ENCODE data around the gene RHOC.
"Not testable (repeated sequence)": the region's sequence is repeated elsewhere in the genome, so short reads cannot be mapped to it uniquely, and the experiment has no call there.

RHOC gene

GRCh38 chr1:112722601-112723510, 15.9 kb upstream of the RHOC start:
- Mint-ChIP-seq H3K27ac (no peak overlapping the region), H3K4me3 (no peak overlapping the region), H3K4me1 (peaks cover 7% of the 10 kb centered on the region), H3K27me3 (peaks cover 9% of the 10 kb centered on the region), H3K36me3 (no peaks in the 10 kb centered on the region), H3K9me3 (no peaks in the 10 kb centered on the region)
- DNase-seq (ENCODE audit: low spot score in 2 of 2) = no peak
- ATAC-seq (ENCODE audit: low read depth) = no peak

DNA sequence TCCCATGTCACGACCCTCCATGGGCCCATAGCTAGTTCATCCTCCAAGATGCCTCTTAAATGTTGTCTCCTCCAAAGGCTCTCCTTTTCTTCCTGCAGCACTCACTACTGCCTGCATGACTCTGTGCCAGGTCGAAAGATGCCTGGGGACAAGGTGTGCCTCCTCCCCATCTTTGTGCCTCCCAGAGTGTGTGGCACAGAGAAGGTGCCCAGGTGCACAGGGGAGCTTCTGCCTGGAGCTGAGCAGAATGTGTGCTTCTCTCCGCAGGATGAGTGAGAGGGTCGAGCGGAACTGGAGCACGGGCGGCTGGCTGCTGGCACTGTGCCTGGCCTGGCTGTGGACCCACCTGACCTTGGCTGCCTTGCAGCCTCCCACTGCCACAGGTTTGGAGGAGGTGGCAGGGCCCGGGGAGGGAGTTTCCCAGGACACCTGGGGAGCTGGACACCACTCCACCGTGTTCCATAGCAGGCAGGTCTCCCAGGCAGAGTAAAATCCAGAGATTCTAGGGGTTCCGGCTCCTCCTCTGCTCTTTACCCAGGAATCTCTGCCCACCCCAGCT, 15.1 kb upstream of the RHOC start:
- no peaks in the 10 kb centered on the region for H3K36me3 Mint-ChIP-seq
- no peaks in the 10 kb centered on the region for H3K9me3 Mint-ChIP-seq
- no peak for DNase-seq (ENCODE audit: low spot score in 2 of 2)
- no peak for ATAC-seq (ENCODE audit: low read depth)
- no peak overlapping the region for H3K27ac Mint-ChIP-seq
- peaks cover 9% of the 10 kb centered on the region for H3K27me3 Mint-ChIP-seq
- no peak overlapping the region for H3K4me3 Mint-ChIP-seq
- H3K4me1 Mint-ChIP-seq = peaks cover 7% of the 10 kb centered on the region

DNA sequence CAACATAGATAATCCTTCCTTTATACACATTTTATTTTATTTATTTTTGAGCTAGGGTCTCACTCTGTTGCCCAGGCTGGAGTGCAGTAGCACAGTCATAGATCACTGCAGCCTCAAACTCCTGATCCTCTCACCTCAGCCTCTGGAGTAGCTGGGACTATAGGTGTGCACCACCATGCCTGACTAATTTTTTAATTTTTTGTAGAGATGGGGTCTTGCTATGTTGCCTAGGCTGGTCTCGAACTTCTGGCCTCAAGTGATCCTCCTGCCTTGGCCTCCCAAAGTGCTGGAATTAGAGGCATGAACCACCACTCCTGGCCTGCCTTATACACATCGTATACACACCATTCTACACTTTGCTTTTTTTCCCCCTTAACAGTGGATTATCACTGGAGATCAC, 14.4 kb upstream of the RHOC start:
- not testable (repeated sequence) for ATAC-seq (ENCODE audit: low read depth); H3K27ac Mint-ChIP-seq; H3K36me3 Mint-ChIP-seq; H3K9me3 Mint-ChIP-seq; H3K27me3 Mint-ChIP-seq; H3K4me1 Mint-ChIP-seq; H3K4me3 Mint-ChIP-seq; DNase-seq (ENCODE audit: low spot score in 2 of 2)

GRCh38 chr1:112720800-112721199, 13.9 kb upstream of the RHOC start:
- ATAC-seq (ENCODE audit: low read depth) (no peak), DNase-seq (ENCODE audit: low spot score in 2 of 2) (no peak)
- Mint-ChIP-seq H3K27ac (no peak overlapping the region), H3K4me3 (no peak overlapping the region), H3K27me3 (peaks cover 9% of the 10 kb centered on the region), H3K4me1 (peaks cover 14% of the 10 kb centered on the region), H3K36me3 (no peaks in the 10 kb centered on the region), H3K9me3 (no peaks in the 10 kb centered on the region)

GRCh38 chr1:112719706-112720105, 12.8 kb upstream of the RHOC start:
- Mint-ChIP-seq H3K4me3 (no peak overlapping the region), H3K36me3 (no peaks in the 10 kb centered on the region), H3K27me3 (peaks cover 9% of the 10 kb centered on the region), H3K9me3 (no peaks in the 10 kb centered on the region), H3K4me1 (peaks cover 17% of the 10 kb centered on the region), H3K27ac (no peak overlapping the region)
- no peak for ATAC-seq (ENCODE audit: low read depth)
- DNase-seq (ENCODE audit: low spot score in 2 of 2) = no peak

- H3K36me3 Mint-ChIP-seq = no peaks in the 10 kb centered on the region
- H3K9me3 Mint-ChIP-seq = no peaks in the 10 kb centered on the region
- H3K4me1 Mint-ChIP-seq = peaks cover 19% of the 10 kb centered on the region
- DNase-seq (ENCODE audit: low spot score in 2 of 2) (peak; percentile 64 to 71), ATAC-seq (ENCODE audit: low read depth) (peak; percentile 11)
- no peak overlapping the region for H3K4me3 Mint-ChIP-seq
- H3K27ac Mint-ChIP-seq = no peak overlapping the region
- H3K27me3 Mint-ChIP-seq = peaks cover 9% of the 10 kb centered on the region
These were observed 11.9 kb upstream of the RHOC start for GRCh38 chr1:112718691-112719418.

DNA sequence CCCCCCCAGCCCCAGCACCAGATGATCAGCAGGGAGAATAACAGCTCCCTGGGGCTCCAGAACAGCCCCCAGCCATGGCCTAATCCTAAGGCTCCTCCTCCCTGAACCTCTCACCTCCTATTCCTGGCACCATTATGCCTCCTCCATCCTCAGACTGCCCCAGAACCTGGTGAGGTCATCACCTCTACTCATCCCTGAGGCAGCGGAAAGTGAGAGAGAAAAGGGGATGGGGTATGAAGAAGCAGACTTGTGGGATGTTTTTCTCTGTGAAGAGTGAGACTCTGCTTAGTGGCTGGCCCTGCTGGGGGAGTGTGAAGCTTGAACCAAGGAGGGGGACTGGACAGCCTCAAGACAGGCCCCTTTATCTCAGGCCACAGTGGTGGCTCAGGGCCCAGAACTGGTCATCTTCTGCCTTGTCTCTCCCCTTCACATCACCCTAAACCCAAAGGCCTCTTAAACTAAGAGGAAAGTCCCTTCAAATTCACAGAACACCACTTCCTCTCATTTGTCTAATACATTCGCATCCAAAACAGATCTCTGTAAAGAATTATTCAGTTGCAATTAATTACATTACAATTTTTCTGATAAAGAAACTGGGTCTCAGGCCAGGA, 10.4 kb upstream of the RHOC start:
- no peak overlapping the region for H3K4me3 Mint-ChIP-seq
- no peak for DNase-seq (ENCODE audit: low spot score in 2 of 2)
- H3K36me3 Mint-ChIP-seq = no peaks in the 10 kb centered on the region
- no peak for ATAC-seq (ENCODE audit: low read depth)
- H3K27me3 Mint-ChIP-seq = peaks cover 4% of the 10 kb centered on the region
- peaks cover 18% of the 10 kb centered on the region for H3K4me1 Mint-ChIP-seq
- H3K27ac Mint-ChIP-seq = no peak overlapping the region
- H3K9me3 Mint-ChIP-seq = no peaks in the 10 kb centered on the region

DNA sequence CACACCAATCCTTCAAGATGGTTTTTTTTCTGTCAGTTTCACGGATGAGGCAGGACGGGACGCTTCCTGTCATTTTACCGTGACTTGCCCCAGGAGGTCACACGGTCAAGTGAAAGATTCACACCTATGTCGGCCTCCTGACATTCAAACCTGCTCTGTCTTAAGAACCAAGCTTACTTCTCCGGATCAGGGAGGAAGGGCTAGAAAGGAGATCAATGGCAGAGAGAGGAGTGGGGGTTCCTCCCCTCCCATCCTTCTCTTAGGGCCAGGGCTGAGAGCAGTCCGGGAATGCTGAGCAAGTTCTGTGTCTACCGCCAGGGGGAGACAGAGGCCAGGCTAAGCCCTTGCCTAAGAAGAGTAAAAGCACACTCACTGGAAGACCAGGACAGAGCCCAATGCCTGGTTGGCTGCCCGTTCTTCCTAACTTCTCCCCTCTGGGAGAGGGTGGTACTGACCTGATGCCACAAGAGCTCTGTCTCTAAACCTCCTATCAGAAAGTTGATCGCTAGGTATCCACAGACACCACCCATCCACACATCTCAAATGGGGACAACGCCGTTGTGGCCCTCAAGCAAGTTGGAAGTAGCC, 9.3 kb upstream of the RHOC start:
- DNase-seq (ENCODE audit: low spot score in 2 of 2) (peak; percentile 80 to 81), ATAC-seq (ENCODE audit: low read depth) (peak; percentile 15)
- H3K4me1 Mint-ChIP-seq = peaks cover 18% of the 10 kb centered on the region
- H3K9me3 Mint-ChIP-seq = no peaks in the 10 kb centered on the region
- H3K27ac Mint-ChIP-seq = peak overlapping the region; percentile 80
- H3K4me3 Mint-ChIP-seq = peak overlapping the region; percentile 84
- peaks cover 2% of the 10 kb centered on the region for H3K27me3 Mint-ChIP-seq
- H3K36me3 Mint-ChIP-seq = no peaks in the 10 kb centered on the region

- peak; percentile 78 for ATAC-seq (ENCODE audit: low read depth)
These were observed 8.5 kb upstream of the RHOC start, which contains the start of gene PPM1J for GRCh38 chr1:112715264-112716053. Gene PPM1J (minus strand): TSS chr1:112715332. CDS start chr1:112715301, 31 bp downstream.

DNA sequence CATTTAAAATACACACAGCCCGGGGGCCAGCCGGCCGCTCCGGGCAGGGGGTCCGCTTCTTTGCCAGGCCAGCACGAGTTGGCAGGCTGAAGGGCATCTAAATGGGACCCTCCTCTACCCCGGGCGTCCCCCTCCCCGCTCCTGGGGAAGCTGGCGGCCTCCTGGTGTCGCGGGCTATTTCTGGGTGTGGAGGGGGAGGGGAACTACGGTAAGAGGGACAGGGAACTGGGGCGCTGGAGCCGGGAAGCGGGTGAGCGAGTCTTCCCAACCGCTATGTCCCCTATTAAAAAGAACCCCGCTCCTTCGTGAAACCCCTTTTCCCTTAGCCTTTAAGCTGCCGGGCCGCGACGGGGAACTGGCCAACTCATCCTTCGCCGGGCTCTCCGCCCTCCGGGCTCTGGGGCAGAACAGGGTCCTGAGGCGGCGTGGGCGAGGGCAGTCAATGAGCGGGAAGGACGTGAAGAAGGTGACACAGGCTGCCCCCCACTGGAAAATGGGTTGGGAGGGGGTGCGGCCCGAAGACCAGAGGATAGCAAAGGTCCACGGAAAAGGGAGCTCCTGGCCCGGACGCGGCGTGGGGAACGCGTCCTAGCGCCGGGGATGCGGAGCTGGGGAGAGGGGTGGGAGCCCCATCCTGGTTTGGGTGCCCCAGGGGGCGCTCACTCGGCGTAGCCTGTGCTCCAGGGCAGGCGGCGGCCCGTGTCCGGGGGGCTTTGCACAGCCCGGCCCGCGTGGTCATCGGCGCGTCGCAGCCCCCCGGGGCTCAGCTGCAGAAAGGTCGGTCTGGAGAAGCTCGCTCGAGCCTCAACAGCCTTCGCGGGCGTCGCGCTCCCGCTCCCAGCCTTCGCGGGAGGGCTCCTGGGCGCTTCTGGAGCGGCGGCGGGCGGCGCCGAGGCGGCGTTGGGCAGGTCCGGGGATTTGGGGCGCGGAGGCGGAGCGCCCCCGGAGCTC, 7.7 kb upstream of the RHOC start:
- H3K27me3 Mint-ChIP-seq = no peaks in the 10 kb centered on the region
- ATAC-seq (ENCODE audit: low read depth) = no peak

More at GRCh38 chr1:112715264-112716053, 8.5 kb upstream of the RHOC start, which contains the start of gene PPM1J:
- peak within 1 kb of the TSS; percentile 84 for H3K4me3 Mint-ChIP-seq
- no peaks in the 10 kb centered on the region for H3K9me3 Mint-ChIP-seq
- no peaks in the 10 kb centered on the region for H3K36me3 Mint-ChIP-seq
- peak; percentile 96 to 99 for DNase-seq (ENCODE audit: low spot score in 2 of 2)
- H3K4me1 Mint-ChIP-seq = peaks cover 18% of the 10 kb centered on the region
- peak within 1 kb of the TSS; percentile 80 for H3K27ac Mint-ChIP-seq
- peaks cover 2% of the 10 kb centered on the region for H3K27me3 Mint-ChIP-seq

DNA sequence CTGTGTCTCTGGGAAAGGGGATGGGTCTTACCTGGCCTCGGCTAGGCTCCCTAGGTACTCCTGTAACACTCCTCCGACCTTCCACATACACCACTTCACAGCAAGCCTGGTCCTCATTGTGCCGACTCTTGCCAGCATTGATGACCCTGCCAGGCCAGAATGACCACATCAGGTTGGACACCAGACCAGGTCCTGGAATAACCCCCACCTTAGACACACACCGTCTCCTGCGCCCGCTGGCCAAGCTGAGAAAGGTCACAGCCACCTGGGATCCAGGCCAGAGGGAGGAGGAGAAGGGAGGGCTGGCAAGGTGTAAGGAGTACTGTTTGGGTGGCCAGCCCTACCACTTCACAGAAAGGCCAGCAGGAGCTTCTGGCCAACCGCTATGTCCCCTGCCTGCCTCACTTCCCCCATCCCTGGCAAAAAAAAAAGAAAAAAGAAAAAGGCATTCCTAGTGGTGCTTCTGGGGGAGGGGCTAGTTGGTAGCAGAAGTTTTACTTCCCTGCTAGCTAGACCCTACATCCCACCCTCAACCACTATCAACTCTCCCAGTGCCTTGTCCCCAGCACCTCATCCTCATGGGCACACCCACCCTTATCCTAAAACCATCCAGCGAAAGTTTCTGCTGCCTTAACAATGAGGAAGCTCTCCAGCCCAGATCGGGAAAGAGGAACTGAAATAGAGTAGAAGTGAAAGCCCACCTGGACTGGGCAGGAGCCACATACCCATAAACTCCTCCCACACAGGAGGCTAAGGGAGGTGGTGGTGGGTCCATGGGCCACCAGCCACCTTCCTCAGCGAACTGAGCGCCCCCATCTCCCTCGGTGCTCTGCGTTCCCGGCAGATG, 6.8 kb upstream of the RHOC start:
- Mint-ChIP-seq H3K27me3 (no peaks in the 10 kb centered on the region), H3K27ac (no peak overlapping the region), H3K36me3 (no peaks in the 10 kb centered on the region), H3K4me3 (peak overlapping the region; percentile 84), H3K4me1 (peaks cover 18% of the 10 kb centered on the region), H3K9me3 (no peaks in the 10 kb centered on the region)
- DNase-seq (ENCODE audit: low spot score in 2 of 2) (peak in 1 of 2 donors; percentile 55), ATAC-seq (ENCODE audit: low read depth) (peak; percentile 45)

More for the DNA sequence above, 7.7 kb upstream of the RHOC start:
- no peaks in the 10 kb centered on the region for H3K36me3 Mint-ChIP-seq
- peak overlapping the region; percentile 84 for H3K4me3 Mint-ChIP-seq
- no peak overlapping the region for H3K27ac Mint-ChIP-seq
- peaks cover 18% of the 10 kb centered on the region for H3K4me1 Mint-ChIP-seq
- no peaks in the 10 kb centered on the region for H3K9me3 Mint-ChIP-seq
- DNase-seq (ENCODE audit: low spot score in 2 of 2) = peak in 1 of 2 donors; percentile 48
